ENCODE data around the gene IFT43.
"Not testable (repeated sequence)": the region's sequence is repeated elsewhere in the genome, so short reads cannot be mapped to it uniquely, and the experiment has no call there.

IFT43 gene

DNA sequence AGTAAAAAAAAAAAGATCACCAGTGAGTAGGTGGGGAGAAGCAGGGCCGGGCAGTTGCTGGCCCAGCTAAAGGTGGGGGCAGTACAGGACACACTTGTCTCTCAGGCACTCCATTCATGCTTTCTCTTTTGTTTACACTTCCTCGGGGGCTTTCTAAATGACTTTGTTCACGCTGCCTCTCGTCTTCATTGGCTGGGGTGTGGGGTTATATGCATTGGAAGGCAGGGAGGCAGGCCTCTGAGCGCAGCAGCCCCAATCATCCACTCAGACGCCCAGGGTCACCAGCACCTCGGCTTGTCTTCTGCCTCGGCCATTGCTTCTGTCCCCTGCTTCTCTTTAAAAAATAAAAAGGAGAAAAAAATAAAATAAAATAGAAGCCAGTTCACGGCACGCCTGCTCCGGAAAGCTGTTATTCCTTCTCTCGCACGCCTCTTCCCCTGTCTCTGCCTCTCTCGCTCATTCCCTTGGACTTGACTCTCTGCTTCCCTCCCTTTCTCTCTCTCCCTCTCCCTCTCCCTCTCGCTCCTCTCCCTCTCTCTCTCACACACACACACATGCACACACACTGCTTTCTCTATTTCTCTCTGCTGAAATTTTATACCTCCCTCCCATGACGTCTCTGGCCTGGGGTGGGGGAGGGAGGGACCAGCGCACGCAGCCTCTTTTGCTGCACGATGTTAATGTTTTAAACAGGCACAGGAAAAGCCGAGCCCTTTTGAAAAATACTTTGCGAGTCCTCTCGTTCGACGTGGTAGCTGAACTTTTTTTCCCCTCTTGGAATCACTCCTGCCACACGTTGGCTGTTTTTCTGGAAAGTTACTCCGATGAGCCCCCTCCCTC is 3.9 kb upstream of the IFT43 start, which contains the start of gene TGFB3:
Gene TGFB3 (minus strand): TSS at position 570 of the 840 bp plus-strand sequence. CDS start 1,102 bp downstream, outside the sequence.
- peak; percentile 42 for DNase-seq

DNA sequence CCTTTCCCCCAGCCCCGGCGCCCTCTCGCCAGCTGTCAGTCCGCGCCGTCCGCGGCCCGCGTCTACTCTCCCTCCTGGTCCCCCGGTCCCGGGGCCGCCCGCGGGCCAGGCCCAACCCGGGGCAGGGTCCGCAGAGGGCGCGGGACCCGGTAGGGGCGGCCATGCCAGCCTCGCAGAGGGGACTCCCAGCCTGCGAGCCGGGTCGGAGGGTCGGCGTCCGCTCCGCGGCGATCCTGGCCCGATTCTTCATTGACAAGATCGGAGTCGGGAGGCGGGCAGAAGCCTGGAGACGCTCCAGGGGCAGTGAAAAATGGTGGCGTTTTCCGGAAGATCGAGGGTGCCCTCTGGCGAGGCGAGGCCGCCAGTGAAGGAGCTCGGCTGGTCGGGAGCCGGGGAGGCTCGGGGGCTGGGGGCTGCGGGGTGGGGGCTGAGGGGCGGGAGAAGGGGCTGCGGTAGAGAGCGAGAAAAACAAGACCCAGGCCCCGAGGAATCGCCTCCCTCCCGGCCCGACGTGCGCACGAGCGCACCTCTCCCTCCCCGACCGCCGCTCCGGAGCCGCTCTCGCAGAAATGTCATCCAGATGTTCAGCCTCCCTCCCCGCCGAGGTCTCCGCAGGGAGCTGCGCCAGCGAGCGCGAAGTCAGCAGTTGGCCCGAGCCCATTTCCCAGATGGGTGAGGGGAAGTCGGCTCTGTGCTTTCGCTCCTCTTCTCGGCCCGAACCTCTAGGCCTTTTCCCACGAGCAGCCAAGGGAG is 3.1 kb upstream of the IFT43 start:
- DNase-seq: peak; percentile 77

DNA sequence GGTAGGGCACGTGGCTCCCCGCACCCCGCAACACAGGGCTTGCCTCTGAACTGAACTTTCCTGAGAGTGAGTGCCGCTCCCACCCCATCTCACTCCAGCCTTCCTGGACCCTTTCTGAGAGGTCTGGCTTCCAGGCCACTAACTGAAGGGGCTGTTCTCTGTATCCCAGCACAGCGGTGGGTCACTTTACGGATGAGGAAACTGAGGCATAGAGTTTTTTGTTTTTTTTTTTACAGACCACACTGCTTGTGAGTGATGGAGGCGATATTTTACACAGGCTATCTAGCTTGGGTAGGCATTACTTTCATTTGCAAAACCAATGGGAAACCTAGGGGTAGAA is 2.6 kb upstream of the IFT43 start:
- no peak for DNase-seq

DNA sequence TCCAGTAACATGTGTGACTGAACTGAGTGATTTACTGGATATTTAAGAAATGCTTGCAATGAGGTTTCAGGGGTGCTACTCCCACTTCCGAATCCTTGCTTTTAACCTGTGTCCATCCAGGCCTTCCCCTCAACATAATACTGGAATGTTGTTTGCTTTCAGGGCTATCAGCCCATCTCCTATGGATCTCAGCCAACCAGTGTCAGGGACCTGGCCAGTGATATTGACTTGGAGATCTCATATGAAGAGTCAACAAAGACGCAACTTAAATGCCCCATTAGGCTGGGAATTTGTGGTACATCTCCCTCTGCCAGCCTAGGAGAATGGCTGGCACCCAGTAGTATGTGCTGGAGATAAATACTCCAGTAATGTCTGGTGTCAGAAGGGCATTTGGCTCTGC is 889 bp upstream of the IFT43 start:
- no peak for DNase-seq

DNA sequence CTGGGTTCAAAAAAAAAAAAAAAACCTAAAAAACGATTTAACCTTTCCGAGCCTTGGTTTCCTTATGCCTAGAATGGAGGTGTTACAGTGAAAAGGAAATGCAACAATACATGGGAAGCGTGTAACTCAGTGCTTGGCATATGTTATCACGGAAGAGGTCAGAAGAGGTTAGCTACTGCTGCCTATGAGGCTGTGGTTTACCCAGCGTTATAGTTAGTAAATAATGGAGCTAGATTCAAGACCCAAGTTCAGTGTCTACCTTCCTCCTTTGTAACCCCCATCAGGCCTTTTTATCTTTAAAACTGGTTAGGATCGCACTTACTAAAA is 839 bp downstream of the IFT43 start:
- DNase-seq: no peak

DNA sequence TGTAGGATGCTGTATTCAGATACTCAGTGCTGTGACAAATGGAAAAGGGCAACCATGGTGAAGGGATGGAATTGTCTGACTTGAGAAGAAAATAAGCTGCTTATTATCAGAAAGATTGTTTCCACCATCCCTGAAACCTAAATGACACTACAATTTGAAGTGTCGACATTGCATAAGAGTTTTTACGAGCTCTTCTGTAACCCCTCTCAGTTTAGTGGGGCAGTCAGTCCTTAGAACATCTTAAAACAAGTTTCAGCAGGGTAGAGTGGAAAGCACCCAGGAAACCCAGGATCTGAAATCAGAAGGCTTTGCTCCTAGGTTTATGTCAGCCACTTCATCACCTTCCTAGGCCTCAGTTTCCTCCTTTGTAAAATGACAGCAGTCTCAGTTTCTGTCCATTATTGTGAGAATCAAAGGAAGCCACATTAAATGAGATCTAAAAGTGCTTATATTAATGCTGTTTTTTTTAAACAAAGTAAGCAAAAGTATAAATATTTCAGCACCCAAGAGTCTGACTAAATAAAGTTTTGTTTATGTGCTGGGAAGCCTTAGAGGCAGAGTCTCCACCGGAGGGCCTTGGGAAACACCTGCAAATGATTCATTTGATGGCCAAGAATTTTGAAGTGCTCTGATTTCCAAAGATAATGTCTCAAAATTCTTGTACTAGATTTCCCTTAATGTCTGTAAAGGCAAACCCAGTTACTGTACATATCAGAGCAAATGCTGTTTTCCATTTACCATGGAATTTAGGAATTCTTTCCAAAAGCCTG is 1.8 kb downstream of the IFT43 start:
- DNase-seq: no peak

DNA sequence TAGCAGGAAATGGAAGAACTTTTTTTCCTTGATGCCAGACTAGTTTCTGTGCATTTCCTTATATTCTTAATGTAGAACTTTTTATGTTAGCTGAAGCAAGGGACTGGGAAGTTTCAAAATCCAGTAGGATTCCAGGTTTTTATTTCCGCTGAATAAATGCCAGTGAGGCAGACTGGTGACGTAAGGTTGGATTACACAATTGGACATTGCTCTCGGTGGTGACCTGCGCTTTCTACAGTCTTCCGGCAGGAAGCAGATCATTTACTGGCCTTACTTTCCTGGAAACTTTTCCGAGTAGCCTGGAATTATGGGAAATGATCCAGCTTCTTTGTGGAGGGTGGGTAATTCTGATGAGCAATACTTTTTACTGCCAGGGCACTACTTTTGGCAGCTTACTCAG is 3.6 kb downstream of the IFT43 start:
- DNase-seq: no peak

DNA sequence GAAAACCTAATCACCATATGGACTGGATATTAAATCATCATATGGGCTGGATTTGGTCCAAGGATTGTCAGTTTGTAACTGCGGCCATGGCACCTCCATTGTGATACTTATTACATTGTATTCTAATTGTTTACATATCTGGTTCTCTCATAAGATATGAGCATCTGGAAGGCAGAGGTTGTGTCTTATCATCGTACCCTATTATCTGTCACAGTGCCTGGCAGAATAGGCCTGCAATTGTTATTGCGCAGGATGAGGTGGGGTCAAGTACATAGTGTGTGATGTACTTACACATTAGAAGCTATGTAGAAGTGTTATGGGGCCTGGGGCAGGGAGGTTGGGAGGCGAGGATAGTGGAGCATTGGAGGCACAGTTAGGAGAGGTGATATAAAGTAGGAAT is 4.7 kb downstream of the IFT43 start:
- no peak for DNase-seq

DNA sequence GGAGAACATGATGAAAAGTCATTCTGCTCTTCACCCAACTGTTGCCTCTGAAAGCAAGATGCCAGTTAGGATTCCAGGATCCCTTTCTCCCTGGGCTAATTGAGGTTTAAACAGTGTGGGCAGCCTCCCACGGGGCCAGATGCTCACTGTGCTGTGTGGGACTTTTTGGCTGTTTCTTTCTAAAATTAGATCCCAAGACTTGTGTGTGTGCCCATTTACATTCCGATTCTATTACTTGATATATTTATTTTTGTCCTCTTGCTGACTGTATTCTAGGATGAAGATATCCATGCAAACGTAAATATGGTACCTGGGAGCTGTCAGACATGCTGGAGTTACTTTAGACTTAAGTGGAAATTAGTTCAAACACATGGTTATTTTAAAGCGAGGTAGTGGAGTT is 6.2 kb downstream of the IFT43 start:
- no peak for DNase-seq

DNA sequence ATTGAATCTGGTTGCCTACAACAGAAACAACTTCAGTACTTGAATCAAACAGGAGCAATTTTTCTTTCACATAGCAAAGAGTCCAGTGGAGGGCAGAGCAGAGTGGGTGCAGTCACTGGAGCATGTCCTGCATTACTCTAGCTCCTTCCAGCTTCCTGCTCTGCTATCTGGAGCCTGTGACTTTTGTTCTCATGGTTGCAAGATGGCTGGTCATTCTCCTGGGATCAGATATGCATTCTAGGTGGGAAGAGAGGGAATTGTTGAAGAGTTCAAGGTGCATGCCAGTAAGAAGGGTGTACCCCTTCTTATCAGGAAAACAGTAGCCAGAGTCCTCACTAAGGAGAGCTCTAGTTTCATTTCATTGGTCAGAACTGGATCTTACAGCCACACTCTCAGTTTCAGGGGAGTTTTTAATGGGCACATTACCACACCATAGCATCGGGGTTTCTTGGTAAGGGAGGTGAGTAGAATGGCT is 8.0 kb downstream of the IFT43 start:
- DNase-seq: no peak

DNA sequence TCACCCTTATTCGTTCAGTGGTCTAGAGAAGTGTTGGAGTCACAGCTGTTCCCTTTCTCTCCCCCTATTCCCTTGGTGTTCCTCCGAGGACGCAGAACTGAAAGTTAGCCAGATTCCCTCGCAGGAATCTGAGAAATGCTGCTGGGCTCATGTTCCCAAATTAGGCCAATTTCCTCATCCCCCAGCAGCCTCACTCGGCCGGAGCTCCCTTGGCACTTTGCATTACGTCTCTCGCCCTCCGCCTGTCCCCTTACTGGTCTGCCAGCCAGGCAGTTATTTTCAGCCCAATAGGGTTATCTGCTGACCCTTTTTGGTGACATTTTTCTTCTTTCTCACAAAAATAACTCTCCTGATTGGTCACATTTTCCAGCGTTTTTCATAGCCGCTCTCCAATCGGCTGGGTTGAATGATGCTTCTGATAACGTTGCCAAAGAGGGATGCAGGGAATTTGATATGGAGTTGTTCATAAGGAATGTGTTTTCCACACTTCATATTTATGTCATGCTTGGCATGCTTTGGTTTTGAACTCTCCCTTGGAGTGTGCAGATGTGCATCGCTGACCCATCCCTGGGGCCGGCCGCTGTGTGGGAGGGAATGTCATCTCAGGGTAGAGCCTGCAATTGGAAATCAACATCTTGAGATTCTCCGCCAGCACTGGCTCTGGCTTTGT is 9.9 kb downstream of the IFT43 start:
- no peak for DNase-seq

DNA sequence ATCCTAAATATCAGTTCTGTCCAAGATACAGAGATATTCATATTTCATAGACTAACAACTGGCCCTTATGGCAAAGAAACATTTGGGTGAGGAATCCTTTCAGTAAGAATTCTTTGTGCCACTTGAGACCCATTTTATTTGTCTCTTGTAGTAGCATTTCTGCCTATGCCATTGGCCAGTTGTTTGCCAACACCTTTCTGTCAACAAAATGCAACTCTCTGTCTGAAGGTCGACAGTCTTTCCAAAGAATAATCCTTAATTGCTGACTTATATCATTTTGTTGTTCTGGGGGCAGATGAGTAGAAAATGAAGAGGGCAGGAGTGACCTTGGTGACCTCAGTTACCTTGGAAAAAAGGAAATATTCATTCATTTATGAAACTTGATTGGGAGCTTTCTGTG is 10.9 kb downstream of the IFT43 start:
- DNase-seq: no peak

DNA sequence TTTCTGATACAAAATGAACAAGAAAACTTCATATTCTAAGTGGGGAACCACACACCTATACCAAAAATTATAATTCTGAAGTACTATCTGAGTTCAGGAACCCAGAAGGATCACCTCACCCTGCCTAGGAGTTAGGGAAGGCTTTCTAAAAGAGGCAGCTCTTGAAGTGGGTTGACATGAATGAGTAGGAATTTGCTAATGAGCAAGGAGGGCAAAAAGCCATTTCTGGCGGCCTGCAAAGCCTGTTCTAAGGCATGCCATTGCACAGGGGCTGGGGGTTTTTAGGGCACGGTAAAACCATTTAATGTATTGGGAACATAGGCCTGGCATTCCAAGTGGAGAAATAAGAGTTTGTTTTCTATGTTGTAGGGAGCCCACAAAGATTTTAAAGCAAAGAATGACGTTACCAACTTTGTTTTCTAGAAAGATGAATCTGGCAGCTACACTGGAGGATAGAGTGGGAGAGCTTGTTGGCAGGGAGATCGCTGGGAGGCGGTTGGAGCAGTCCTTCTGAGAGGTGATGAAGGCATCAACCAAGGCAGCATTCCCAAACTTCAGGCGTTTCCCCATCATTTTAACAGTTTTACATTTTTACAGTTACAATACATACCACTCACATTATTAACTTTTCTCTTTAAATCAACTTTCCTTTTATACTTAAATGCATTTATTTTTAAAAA is 14.1 kb downstream of the IFT43 start:
- no peak for DNase-seq

DNA sequence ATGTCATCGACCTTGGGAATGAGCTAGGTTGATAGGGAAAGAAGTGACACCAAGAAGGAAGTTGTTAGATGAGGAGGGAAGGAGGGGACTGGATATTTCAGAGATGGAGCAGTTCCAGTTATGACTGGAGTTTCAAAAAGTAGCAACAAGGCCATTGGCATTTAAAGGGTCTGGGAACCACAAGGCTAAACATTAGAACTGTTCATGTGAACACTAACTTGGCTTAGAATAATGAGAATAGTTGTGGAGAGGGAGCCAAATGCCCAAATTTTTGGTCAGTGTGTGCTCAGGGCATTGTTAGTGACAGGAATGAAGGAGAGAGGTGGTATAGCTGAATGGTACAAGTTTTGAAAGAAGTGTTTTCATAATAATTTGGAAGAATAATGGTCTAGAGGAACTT is 16.8 kb downstream of the IFT43 start:
- no peak for DNase-seq

DNA sequence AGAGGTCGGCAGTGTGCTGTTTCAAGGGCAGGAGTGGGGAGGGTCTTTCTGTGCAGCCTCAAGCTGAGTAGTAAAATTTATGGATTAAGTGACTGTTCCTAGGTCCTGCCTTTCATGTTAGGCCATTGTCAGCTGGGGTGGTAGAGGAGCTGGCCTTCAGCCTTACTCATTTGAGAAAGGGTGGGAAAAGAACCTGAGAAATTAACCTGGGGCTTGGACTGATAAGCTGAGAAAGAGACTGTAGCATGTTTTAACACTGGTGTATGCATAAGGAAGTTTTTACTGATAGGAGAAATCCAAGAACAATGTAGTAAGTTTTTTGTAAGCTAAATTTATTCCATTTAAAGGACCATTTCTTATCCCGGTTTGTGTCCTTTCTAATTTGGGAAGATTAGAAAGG is 20.7 kb downstream of the IFT43 start:
- no peak for DNase-seq

DNA sequence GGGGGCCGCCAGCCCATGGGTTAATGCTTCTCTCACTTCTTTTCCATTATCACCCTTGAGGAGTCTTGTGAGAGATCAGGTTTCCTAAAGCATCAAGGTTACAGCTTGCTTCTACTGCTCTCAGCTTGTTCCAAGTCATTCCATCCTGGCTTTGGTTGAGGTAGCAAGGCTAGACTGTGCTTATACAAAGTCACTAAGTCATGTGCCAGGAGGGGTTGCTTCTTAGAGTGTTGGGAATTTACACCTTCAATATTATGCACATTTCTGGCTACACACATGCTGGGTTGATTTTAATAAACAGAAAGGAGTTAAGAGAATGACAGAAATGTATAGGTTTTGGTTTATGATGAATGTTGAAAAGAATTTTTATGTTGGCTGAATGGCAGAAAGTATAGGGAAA is 21.8 kb downstream of the IFT43 start:
- no peak for DNase-seq

DNA sequence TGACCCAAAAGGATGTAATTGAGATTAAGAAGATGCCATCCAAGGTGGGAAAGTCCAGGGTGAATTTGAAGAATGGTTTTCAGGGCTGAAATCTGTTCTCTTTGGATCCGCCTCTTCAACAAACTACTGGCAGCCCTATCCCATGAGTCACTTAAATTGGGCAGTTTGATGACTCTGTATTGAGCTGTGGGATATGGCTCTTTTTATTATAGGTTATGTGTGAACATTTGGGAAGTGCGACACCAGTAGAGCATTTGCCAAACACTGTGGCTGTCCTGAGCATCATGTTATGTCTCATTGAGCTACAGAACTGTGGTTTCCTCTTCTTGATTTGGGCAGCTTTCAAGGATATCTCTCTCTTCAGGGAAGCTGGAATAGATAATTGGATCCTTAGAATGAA is 22.3 kb downstream of the IFT43 start:
- no peak for DNase-seq

DNA sequence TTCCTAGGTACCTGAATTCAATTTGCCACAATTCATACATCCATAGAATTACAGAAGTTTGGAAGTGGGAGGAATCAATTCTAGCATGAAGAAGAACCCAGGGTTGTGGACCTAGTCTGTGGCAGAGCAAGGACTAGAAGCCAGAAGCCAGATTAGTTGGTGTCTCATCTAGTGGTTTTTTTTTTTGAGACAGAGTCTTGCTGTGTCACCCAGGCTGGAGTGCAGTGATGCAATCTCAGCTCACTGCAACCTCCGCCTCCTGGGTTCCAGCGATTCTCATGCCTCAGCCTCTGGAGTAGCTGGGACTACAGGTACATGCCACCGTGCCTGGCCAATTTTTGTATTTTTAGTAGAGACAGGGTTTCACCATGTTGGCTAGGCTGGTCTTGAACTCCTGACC is 24.1 kb downstream of the IFT43 start:
- DNase-seq: not testable (repeated sequence)

DNA sequence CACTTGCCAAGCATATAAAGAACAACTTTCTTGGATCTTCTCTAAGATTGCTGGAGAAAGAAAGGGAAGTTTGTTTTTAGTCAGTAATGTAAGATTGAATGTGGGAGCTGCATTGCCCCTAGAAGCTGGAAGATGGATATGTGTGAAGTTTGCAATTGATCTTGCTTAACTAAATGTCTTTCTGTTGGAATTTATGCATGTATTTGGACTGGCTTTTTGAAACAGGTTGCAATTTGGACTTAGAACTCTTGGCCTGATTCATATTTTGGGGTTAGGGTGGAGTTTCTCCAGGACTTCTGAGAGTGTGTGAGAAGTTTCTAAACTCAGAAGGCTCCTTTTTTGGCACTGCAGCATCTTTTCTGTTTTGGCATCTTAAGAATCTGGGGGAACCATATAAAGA is 26.4 kb downstream of the IFT43 start:
- no peak for DNase-seq

DNA sequence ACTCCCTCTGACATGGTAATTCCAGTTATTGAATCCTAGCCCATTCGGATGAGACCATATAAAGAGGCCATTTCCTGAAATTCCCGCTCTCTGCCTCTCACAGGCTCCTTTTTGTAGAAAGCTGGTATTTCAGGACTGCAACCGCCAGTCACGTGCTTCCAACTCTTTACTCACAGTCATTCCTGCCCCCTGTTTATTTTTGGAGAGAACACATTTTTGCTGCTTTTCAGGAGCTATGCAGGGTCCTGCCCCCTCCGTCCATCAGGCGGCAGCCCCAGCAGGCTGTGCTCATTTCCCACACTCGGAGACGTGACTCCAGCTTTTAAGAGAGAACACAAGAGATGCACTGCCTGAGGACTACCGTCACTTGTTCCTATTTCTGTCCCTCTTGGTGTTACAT is 26.8 kb downstream of the IFT43 start:
- DNase-seq: no peak

DNA sequence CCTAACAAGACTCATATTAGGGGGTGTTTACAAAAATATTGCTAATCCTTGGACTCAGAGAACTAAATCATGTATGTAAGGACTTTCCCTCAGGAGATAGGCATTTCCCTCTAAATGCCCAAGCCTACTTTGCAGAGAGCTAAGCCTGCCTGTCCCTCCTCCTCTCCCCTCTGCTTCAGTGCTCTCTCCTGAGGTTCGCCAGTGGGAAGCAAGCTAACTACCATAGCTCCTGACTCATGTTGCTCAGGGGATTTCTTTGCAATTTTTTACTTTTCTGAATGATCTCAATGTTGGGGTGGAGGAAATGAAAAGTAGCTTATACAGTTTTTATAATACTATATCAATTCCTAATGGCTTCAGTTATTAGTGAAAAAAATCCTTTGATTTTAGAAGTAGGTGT is 29.6 kb downstream of the IFT43 start:
- DNase-seq: no peak

DNA sequence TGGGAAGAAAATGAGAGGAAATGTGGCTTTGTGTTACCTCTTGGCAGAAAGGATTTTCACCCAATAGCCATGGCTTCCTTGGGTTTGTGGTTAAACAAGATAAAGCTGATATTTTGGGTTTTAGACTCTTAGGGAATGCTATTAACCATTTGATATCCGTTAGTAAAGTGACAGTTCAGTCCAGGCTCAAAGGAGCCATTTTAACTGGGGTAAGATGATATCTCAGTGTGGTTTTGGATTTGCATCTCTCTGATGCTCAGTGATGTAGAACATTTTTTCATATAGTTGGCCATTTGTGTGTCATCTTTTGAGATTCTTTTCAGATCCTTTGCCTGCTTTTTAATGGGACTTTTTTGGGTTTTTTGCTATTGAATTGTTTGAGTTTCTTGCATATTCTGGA is 30.1 kb downstream of the IFT43 start:
- no peak for DNase-seq

DNA sequence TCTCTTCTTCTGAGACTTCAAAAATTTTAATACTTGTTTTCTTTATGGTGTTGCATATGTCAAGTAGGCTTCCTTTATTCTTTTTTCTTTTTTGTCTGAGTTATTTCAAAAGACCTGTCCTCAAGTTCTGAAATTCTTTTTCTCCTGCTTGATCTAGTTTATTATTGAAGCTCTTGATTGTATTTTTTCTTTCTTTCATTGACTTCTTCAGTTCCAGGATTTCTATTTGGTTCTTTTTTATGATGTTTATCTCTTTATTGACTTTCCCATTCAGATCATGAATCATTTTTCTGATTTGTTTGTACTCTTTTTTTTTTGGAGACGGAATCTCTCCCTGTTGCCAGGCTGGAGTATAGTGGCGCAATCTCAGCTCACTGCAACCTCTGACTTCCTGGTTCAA is 34.1 kb downstream of the IFT43 start:
- DNase-seq: no peak

All from activated gamma-delta T cell treated with Interleukin-2 at 50 U/mL for 16 hours (primary cell).